ENCODE data around the gene PEX13.

PEX13 gene

DNA sequence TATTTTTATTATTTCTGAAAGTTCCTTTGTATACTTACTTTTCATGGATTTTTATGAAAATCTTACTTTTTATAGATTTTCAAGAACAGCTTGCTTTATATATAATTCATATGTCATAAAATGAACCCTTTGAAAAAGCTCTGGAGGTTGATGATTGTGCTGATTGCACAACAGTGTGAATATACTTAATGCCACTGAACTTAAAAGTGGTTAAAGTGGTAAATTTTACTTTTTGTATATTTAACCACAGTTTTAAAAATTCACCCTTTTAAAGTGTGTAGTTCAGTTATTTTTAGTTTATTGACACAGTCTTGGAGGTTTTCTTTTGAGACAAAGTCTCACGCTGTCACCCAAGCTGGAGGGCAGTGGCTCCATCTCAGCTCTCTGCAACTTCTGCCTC is 56.6 kb downstream of the PEX13 start:
- peaks cover 62% of the 10 kb centered on the region for H3K36me3 ChIP-seq (ENCODE audit: control insufficient read depth, insufficient read depth, low read length)
- H3K9ac ChIP-seq (ENCODE audit: low read depth, low read length): no peak overlapping the region
- H3K9me3 ChIP-seq (ENCODE audit: control insufficient read depth, insufficient read depth, low read length): no peaks in the 10 kb centered on the region
- H3K27me3 ChIP-seq (ENCODE audit: control insufficient read depth, insufficient read depth, low read length): no peaks in the 10 kb centered on the region
- no peak overlapping the region for H3K27ac ChIP-seq (ENCODE audit: low read depth, low read length)
- H3K4me1 ChIP-seq (ENCODE audit: control insufficient read depth, insufficient read depth, low read length): no peaks in the 10 kb centered on the region
- H3K4me3 ChIP-seq (ENCODE audit: low read depth, low read length): no peak overlapping the region

GRCh38 chr2:61085883-61086282 is 68.4 kb downstream of the PEX13 start:
- Histone ChIP-seq H3K9ac (ENCODE audit: low read depth, low read length) (no peak overlapping the region), H3K27ac (ENCODE audit: low read depth, low read length) (no peak overlapping the region), H3K27me3 (ENCODE audit: control insufficient read depth, insufficient read depth, low read length) (no peaks in the 10 kb centered on the region), H3K4me1 (ENCODE audit: control insufficient read depth, insufficient read depth, low read length) (no peaks in the 10 kb centered on the region), H3K9me3 (ENCODE audit: control insufficient read depth, insufficient read depth, low read length) (no peaks in the 10 kb centered on the region), H3K36me3 (ENCODE audit: control insufficient read depth, insufficient read depth, low read length) (peaks cover 19% of the 10 kb centered on the region; the same call in 1 of the 2 replicates), H3K4me3 (ENCODE audit: low read depth, low read length) (no peak overlapping the region)

- Histone ChIP-seq H3K36me3 (ENCODE audit: control insufficient read depth, insufficient read depth, low read length) (peaks cover 18% of the 10 kb centered on the region; the same call in 1 of the 2 replicates), H3K27ac (ENCODE audit: low read depth, low read length) (no peak overlapping the region), H3K4me3 (ENCODE audit: low read depth, low read length) (no peak overlapping the region), H3K27me3 (ENCODE audit: control insufficient read depth, insufficient read depth, low read length) (no peaks in the 10 kb centered on the region), H3K4me1 (ENCODE audit: control insufficient read depth, insufficient read depth, low read length) (no peaks in the 10 kb centered on the region), H3K9ac (ENCODE audit: low read depth, low read length) (no peak overlapping the region), H3K9me3 (ENCODE audit: control insufficient read depth, insufficient read depth, low read length) (no peaks in the 10 kb centered on the region)
These were observed 72.3 kb downstream of the PEX13 start for GRCh38 chr2:61089797-61090196.

DNA sequence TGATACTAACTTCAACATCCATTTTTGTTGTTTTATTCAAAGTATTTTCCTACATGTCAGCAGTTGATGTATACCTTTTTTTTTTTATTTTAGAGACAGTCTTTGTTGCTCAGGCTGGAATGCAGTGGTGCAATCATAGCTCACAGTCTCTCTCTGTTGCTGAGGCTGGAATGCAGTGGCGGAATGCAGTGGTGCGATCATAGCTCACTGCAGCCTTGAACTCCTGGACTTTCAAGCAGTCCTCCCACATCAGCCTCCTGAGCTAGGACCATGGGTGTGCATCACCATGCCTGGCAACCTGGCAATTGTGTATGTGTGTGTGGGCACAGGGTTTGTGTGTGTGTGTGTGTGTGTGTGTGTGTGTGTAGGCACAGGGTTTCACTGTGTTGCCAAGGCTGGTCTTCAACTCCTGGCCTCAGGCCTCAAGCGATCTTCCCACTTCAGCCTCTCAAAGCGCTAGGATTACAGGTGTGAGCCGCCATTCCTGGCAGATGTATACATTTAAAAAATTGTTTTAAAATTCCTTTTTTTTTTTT is 72.9 kb downstream of the PEX13 start:
- no peaks in the 10 kb centered on the region for H3K4me1 ChIP-seq (ENCODE audit: control insufficient read depth, insufficient read depth, low read length)
- no peak overlapping the region for H3K4me3 ChIP-seq (ENCODE audit: low read depth, low read length)
- H3K9ac ChIP-seq (ENCODE audit: low read depth, low read length): no peak overlapping the region
- no peaks in the 10 kb centered on the region for H3K9me3 ChIP-seq (ENCODE audit: control insufficient read depth, insufficient read depth, low read length)
- H3K27ac ChIP-seq (ENCODE audit: low read depth, low read length): no peak overlapping the region
- no peaks in the 10 kb centered on the region for H3K27me3 ChIP-seq (ENCODE audit: control insufficient read depth, insufficient read depth, low read length)
- H3K36me3 ChIP-seq (ENCODE audit: control insufficient read depth, insufficient read depth, low read length): peaks cover 18% of the 10 kb centered on the region; the same call in 1 of the 2 replicates

- Histone ChIP-seq H3K27ac (ENCODE audit: low read depth, low read length) (no peak overlapping the region), H3K9ac (ENCODE audit: low read depth, low read length) (no peak overlapping the region), H3K27me3 (ENCODE audit: control insufficient read depth, insufficient read depth, low read length) (no peaks in the 10 kb centered on the region), H3K4me3 (ENCODE audit: low read depth, low read length) (no peak overlapping the region), H3K4me1 (ENCODE audit: control insufficient read depth, insufficient read depth, low read length) (no peaks in the 10 kb centered on the region), H3K36me3 (ENCODE audit: control insufficient read depth, insufficient read depth, low read length) (peaks cover 16% of the 10 kb centered on the region; the same call in 1 of the 2 replicates), H3K9me3 (ENCODE audit: control insufficient read depth, insufficient read depth, low read length) (no peaks in the 10 kb centered on the region)
These were observed 74.0 kb downstream of the PEX13 start for GRCh38 chr2:61091485-61091884.

- Histone ChIP-seq H3K27me3 (ENCODE audit: control insufficient read depth, insufficient read depth, low read length) (no peaks in the 10 kb centered on the region), H3K27ac (ENCODE audit: low read depth, low read length) (no peak overlapping the region), H3K9ac (ENCODE audit: low read depth, low read length) (no peak overlapping the region), H3K4me3 (ENCODE audit: low read depth, low read length) (no peak overlapping the region), H3K36me3 (ENCODE audit: control insufficient read depth, insufficient read depth, low read length) (no peaks in the 10 kb centered on the region), H3K4me1 (ENCODE audit: control insufficient read depth, insufficient read depth, low read length) (no peaks in the 10 kb centered on the region), H3K9me3 (ENCODE audit: control insufficient read depth, insufficient read depth, low read length) (no peaks in the 10 kb centered on the region)
These were observed 78.9 kb downstream of the PEX13 start for GRCh38 chr2:61096438-61096837.

- Histone ChIP-seq H3K9me3 (ENCODE audit: control insufficient read depth, insufficient read depth, low read length) (no peaks in the 10 kb centered on the region), H3K36me3 (ENCODE audit: control insufficient read depth, insufficient read depth, low read length) (no peaks in the 10 kb centered on the region), H3K9ac (ENCODE audit: low read depth, low read length) (no peak overlapping the region), H3K27ac (ENCODE audit: low read depth, low read length) (no peak overlapping the region), H3K4me1 (ENCODE audit: control insufficient read depth, insufficient read depth, low read length) (no peaks in the 10 kb centered on the region), H3K4me3 (ENCODE audit: low read depth, low read length) (no peak overlapping the region), H3K27me3 (ENCODE audit: control insufficient read depth, insufficient read depth, low read length) (no peaks in the 10 kb centered on the region)
These were observed 83.3 kb downstream of the PEX13 start for GRCh38 chr2:61100801-61101200.

Measured in HUES48 (cell line).